GM12801 (cell line): Measurements from ENCODE around the gene IKBIP.

Source experiments
- CTCF ChIP-seq: IDR thresholded peaks from one replicate; pipeline ENCODE4 v1.5.1; 2011; ENCODE audit warnings: control low read depth; ENCODE audit not compliant: insufficient read length; ENCODE audit errors: extremely low read depth

The IKBIP gene

GRCh38 chr12:98618952-98619351 lies 25.6 kb downstream of the IKBIP start:
- no peak for TF ChIP-seq CTCF

GRCh38 chr12:98612696-98613334 lies 31.8 kb downstream of the IKBIP start:
- no peak for TF ChIP-seq CTCF

GRCh38 chr12:98610596-98610995 lies 34.0 kb downstream of the IKBIP start:
- TF ChIP-seq CTCF: no peak

- no peak for TF ChIP-seq CTCF
Measured at GRCh38 chr12:98606359-98606988, 38.1 kb downstream of the IKBIP start.

GRCh38 chr12:98601924-98602323 lies 42.7 kb downstream of the IKBIP start:
- TF ChIP-seq CTCF: no peak

GRCh38 chr12:98595243-98595988 lies 49.2 kb downstream of the IKBIP start:
- no peak for TF ChIP-seq CTCF

GRCh38 chr12:98594050-98594835 lies 50.3 kb downstream of the IKBIP start:
- no peak for TF ChIP-seq CTCF
